ENCODE data around the gene PPP2R5D.

The PPP2R5D gene

GRCh38 chr6:43012364-43012763, 28.0 kb downstream of the PPP2R5D start:
- Histone ChIP-seq H3K9ac (ENCODE audit: insufficient read length, low read depth) (peak overlapping the region; percentile 73), H3K4me3 (ENCODE audit: insufficient read length, low read depth) (no peak overlapping the region)
- no peak for DNase-seq (ENCODE audit: low read depth, low spot score)

DNA sequence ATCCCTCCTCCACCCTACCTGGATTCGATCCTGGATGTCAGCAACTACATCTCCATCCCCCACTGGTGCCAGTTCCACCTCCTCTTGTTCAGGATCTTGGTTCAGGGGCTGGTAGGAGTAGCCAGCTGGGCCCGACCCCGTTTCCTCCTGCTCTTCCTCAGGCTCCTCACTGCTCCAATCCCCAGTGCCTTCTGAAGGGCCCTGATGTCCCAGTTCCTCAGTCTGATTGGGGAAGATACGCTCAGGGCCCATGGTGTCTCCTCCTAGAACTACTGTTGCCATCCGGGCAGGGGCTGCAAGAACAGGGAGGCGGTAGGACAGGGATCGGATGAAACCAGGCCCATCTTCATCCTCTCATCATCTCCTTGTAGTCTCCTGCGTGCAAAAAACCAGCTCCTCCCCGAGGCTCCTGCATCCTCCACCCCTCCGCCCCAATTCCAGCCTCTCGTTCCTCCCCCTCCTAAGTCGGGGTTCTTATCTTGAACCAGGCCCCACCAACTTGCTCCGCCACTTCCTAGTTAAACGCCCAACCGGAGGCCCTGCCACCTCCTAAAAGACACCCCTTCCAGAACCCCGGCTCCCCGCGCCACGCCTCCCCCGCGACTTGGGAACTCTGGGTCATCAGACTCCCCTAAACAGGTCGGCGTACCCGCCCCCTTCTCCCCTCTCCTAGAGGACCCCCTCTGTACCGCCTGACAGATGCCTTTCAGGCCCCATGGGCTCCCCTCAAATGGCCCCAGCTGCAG, 28.9 kb downstream of the PPP2R5D start:
- peaks cover 62% of the 10 kb centered on the region for H3K36me3 ChIP-seq (ENCODE audit: insufficient read depth, insufficient read length, low read length)
- peak overlapping the region; percentile 73 for H3K9ac ChIP-seq (ENCODE audit: insufficient read length, low read depth)
- H3K4me3 ChIP-seq (ENCODE audit: insufficient read length, low read depth): peak overlapping the region; percentile 58
- H3K4me1 ChIP-seq (ENCODE audit: insufficient read depth, insufficient read length): peaks cover 8% of the 10 kb centered on the region
- no peaks in the 10 kb centered on the region for H3K9me3 ChIP-seq (ENCODE audit: insufficient read depth, low read length)
- no peak for DNase-seq (ENCODE audit: low read depth, low spot score)
- TF ChIP-seq ZNF274 (IDR thresholded peaks at IDR 0.05; ENCODE audit: low read depth, low read length): no peak
- TF ChIP-seq SUZ12 (IDR thresholded peaks at IDR 0.05; ENCODE audit: extremely low read depth, insufficient read depth, insufficient read length): no peak
- no peak for TF ChIP-seq YY1 (IDR thresholded peaks at IDR 0.05; ENCODE audit: insufficient read depth, insufficient read length)
- H3K27me3 ChIP-seq (ENCODE audit: insufficient read depth, insufficient read length): no peaks in the 10 kb centered on the region

More at GRCh38 chr6:43012364-43012763, 28.0 kb downstream of the PPP2R5D start:
- no peak for TF ChIP-seq SUZ12 (IDR thresholded peaks at IDR 0.05; ENCODE audit: extremely low read depth, insufficient read depth, insufficient read length)
- TF ChIP-seq ZNF274 (IDR thresholded peaks at IDR 0.05; ENCODE audit: low read depth, low read length): no peak
- no peak for TF ChIP-seq YY1 (IDR thresholded peaks at IDR 0.05; ENCODE audit: insufficient read depth, insufficient read length)
- Histone ChIP-seq H3K36me3 (ENCODE audit: insufficient read depth, insufficient read length, low read length) (peaks cover 62% of the 10 kb centered on the region), H3K4me1 (ENCODE audit: insufficient read depth, insufficient read length) (peaks cover 6% of the 10 kb centered on the region), H3K27me3 (ENCODE audit: insufficient read depth, insufficient read length) (no peaks in the 10 kb centered on the region), H3K9me3 (ENCODE audit: insufficient read depth, low read length) (no peaks in the 10 kb centered on the region)

DNA sequence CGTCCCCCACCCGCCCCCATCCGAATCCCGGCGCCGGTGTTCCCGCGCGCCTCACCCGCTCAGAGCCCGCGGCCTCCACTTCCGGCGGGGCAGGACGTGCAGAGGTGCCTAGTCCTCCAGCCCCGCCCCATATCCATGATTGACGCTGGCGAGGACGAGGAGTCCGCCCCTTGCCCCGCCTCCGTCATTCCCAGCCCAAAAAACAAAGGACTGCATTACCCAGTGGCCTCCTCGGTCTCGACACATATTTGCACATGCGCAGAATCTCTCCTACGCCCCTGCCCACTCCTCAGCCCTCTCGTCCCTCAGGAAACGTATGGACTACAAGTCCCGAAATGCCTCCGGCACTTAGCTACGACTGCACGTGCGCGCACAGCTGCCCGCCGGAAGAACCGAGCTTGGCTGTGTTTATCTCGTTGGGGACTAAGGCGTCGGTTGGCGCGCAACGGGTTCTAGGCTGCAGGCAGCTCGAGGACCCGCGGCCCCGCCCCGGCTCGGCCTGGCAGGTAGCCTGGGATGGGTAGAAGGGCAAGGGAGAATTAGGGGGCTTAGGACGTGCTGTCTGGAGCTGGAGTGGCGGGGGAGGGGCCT, 29.6 kb downstream of the PPP2R5D start, which contains the start of the genes KLHDC3 and MEA1:
Gene KLHDC3, plus strand, starts transcription at position 407 of the 591 bp plus-strand sequence. CDS start 2,944 bp downstream, outside the sequence.
Gene MEA1, minus strand, starts transcription at position 104 of the 591 bp plus-strand sequence. CDS start 133 bp downstream, outside the sequence.
- Histone ChIP-seq H3K4me3 (ENCODE audit: insufficient read length, low read depth) (peak within 1 kb of the TSS; percentile 62), H3K4me1 (ENCODE audit: insufficient read depth, insufficient read length) (peaks cover 8% of the 10 kb centered on the region), H3K9ac (ENCODE audit: insufficient read length, low read depth) (peak within 1 kb of the TSS; percentile 79), H3K9me3 (ENCODE audit: insufficient read depth, low read length) (no peaks in the 10 kb centered on the region), H3K36me3 (ENCODE audit: insufficient read depth, insufficient read length, low read length) (peaks cover 62% of the 10 kb centered on the region), H3K27me3 (ENCODE audit: insufficient read depth, insufficient read length) (no peaks in the 10 kb centered on the region)
- no peak for TF ChIP-seq SUZ12 (IDR thresholded peaks at IDR 0.05; ENCODE audit: extremely low read depth, insufficient read depth, insufficient read length)
- no peak for TF ChIP-seq YY1 (IDR thresholded peaks at IDR 0.05; ENCODE audit: insufficient read depth, insufficient read length)
- no peak for TF ChIP-seq ZNF274 (IDR thresholded peaks at IDR 0.05; ENCODE audit: low read depth, low read length)
- DNase-seq (ENCODE audit: low read depth, low spot score): peak; percentile 98

GRCh38 chr6:43014434-43014909, 30.1 kb downstream of the PPP2R5D start:
- H3K4me3 ChIP-seq (ENCODE audit: insufficient read length, low read depth): peak overlapping the region; percentile 62
- peaks cover 62% of the 10 kb centered on the region for H3K36me3 ChIP-seq (ENCODE audit: insufficient read depth, insufficient read length, low read length)
- no peak for TF ChIP-seq YY1 (IDR thresholded peaks at IDR 0.05; ENCODE audit: insufficient read depth, insufficient read length)
- TF ChIP-seq SUZ12 (IDR thresholded peaks at IDR 0.05; ENCODE audit: extremely low read depth, insufficient read depth, insufficient read length): no peak
- TF ChIP-seq ZNF274 (IDR thresholded peaks at IDR 0.05; ENCODE audit: low read depth, low read length): no peak
- H3K9ac ChIP-seq (ENCODE audit: insufficient read length, low read depth): peak overlapping the region; percentile 79
- H3K27me3 ChIP-seq (ENCODE audit: insufficient read depth, insufficient read length): no peaks in the 10 kb centered on the region
- no peak for DNase-seq (ENCODE audit: low read depth, low spot score)
- no peaks in the 10 kb centered on the region for H3K9me3 ChIP-seq (ENCODE audit: insufficient read depth, low read length)
- H3K4me1 ChIP-seq (ENCODE audit: insufficient read depth, insufficient read length): peaks cover 8% of the 10 kb centered on the region

GRCh38 chr6:43016176-43016942, 32.0 kb downstream of the PPP2R5D start:
- H3K4me3 ChIP-seq (ENCODE audit: insufficient read length, low read depth): no peak overlapping the region
- H3K9me3 ChIP-seq (ENCODE audit: insufficient read depth, low read length): no peaks in the 10 kb centered on the region
- no peak overlapping the region for H3K9ac ChIP-seq (ENCODE audit: insufficient read length, low read depth)
- no peak for DNase-seq (ENCODE audit: low read depth, low spot score)
- no peaks in the 10 kb centered on the region for H3K27me3 ChIP-seq (ENCODE audit: insufficient read depth, insufficient read length)
- H3K4me1 ChIP-seq (ENCODE audit: insufficient read depth, insufficient read length): peaks cover 13% of the 10 kb centered on the region
- peaks cover 59% of the 10 kb centered on the region for H3K36me3 ChIP-seq (ENCODE audit: insufficient read depth, insufficient read length, low read length)
- TF ChIP-seq YY1 (IDR thresholded peaks at IDR 0.05; ENCODE audit: insufficient read depth, insufficient read length): no peak
- no peak for TF ChIP-seq SUZ12 (IDR thresholded peaks at IDR 0.05; ENCODE audit: extremely low read depth, insufficient read depth, insufficient read length)
- TF ChIP-seq ZNF274 (IDR thresholded peaks at IDR 0.05; ENCODE audit: low read depth, low read length): no peak

DNA sequence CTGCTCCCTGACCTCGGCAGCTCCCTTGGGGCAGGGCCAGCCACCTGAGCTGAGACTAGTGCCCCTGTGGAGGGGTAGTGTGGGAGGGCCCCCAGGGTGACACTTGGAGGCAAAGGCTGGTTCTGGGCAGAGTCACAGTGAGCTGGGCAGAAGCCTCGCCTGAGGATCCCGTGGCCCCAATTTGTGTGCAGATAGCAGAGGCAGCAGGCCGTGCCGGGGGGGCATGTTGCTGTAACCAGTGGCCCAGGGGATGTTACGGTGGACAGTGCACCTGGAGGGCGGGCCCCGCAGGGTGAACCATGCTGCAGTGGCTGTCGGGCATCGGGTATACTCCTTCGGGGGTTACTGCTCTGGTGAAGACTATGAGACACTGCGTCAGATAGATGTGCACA, 32.6 kb downstream of the PPP2R5D start:
- H3K9me3 ChIP-seq (ENCODE audit: insufficient read depth, low read length): no peaks in the 10 kb centered on the region
- H3K9ac ChIP-seq (ENCODE audit: insufficient read length, low read depth): no peak overlapping the region
- peaks cover 53% of the 10 kb centered on the region for H3K36me3 ChIP-seq (ENCODE audit: insufficient read depth, insufficient read length, low read length)
- TF ChIP-seq SUZ12 (IDR thresholded peaks at IDR 0.05; ENCODE audit: extremely low read depth, insufficient read depth, insufficient read length): no peak
- no peak for TF ChIP-seq YY1 (IDR thresholded peaks at IDR 0.05; ENCODE audit: insufficient read depth, insufficient read length)
- TF ChIP-seq ZNF274 (IDR thresholded peaks at IDR 0.05; ENCODE audit: low read depth, low read length): no peak
- H3K4me1 ChIP-seq (ENCODE audit: insufficient read depth, insufficient read length): peaks cover 11% of the 10 kb centered on the region
- no peak overlapping the region for H3K4me3 ChIP-seq (ENCODE audit: insufficient read length, low read depth)
- DNase-seq (ENCODE audit: low read depth, low spot score): no peak
- H3K27me3 ChIP-seq (ENCODE audit: insufficient read depth, insufficient read length): no peaks in the 10 kb centered on the region

All from NT2/D1 (cell line).